Glomerular endothelial cell (primary cell): ENCODE measurements around the gene CFTR. TPM values are rescaled to one million over a fixed set of nuclear protein-coding genes. Genes with fewer than 3 reads are reported as not detected.
"Not testable (repeated sequence)": the region's sequence is repeated elsewhere in the genome, so short reads cannot be mapped to it uniquely, and the experiment has no call there.

Experiments used
- DNase-seq: peaks from one replicate; pipeline ENCODE4 v3.0.0-alpha.2; 2011; ENCODE audit warnings: low read depth, low spot score; ENCODE audit errors: extremely low read depth
- total RNA-seq: library from RNA; depleted of rRNA; stranded (reverse); fragments of >200 nt; gene quantifications from 2 replicates; pipeline ENCODE4 v1.2.3, GENCODE V29; 2015

The CFTR gene
- total RNA-seq, 1 donor from 2014 or later = not detected

DNA sequence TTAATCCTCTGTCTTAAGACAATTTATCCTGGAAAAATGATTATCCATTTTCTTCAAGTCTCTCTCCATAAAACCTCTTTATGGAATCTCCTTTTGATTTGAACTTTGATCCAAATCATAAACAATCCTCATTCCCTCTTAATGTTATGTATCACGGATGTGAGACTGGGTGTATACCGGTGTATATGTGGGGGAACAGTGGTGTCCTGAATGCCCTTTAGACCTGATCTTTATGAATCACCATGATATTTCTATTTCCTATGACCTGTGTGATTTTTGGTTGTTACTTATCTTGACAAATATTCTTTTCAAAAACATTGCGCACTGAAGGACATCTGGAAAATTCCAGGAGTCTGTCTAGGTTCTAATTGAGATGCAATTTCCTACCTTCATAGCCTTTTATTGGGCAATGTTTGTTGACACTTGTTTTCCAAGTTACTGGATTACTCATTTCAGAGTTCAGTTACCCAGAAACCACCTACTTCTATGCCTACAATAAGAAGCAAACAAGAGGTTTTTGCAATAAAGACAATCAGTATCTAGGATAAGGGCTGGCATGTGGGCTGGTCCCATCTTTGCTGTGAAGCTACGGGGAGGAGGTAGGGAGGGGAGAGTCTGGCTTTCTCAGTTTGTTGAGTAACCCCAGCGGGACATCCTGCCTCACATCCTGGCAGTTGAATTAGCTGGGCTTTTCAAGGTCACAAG is 203.0 kb downstream of the CFTR start:
- DNase-seq = no peak

DNA sequence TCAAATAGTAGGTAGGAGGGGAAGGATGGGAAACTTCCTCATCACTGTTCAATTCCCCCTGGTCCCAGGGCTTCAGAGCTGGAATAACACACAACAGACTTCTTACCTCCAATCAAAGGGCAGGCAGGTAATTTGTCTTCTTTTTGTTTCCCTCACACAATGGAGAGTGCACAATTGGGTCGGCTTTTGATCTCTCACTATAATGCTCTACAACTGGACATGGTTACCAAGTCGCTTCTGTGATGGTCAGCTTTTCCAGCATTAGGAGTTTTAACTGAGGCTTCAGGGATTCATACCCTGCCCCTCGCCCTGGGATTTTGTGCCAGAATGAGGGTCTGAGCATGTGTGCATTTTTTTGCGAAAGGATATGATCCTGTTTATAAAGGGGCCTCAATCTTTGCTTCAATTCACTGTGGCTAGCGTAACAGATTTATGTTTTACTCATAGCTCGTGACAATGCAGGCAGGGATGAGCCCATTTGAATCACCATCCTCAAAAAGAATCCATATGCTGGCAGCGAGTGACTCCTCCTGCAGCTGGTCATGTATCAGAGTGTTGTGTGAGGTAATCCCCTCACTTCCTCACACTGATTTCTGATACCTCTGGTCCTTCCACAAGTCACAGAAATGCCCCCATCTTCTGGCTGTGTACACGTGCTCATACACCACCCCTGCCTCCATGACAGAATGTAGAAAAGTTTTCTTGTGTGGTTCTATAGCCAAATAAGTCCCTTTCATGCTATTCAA is 203.8 kb downstream of the CFTR start:
- no peak for DNase-seq

- no peak for DNase-seq
These were observed 206.0 kb downstream of the CFTR start for GRCh38 chr7:117685795-117686194.

DNA sequence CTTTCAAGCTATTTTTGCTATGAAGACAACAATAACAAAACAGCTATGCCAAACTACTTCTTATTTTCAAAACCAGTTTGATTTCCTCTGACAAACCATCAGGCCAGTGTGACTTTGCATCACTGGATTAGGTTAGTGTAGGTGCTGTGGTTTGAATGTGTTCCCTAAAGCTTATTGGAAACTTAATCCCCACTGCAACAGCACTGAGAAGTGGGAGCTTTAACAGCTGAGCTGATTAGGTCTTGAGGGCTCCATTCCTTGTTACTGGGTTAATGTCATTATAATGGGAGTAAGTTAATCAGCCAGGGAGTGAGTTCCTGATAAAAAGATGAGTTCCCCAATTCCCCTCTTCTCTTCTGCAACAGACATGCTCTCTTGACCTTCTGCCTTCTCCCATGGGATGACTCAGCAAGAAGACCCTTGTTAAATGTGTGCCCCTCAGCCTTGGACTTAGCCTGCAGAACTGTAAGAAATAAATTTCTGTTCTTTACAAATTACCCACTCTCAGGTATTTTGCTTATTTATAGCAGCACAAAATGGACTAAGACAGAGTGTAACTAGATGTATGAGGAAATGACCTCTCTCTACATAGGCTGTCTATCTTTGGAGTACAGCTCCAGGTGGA is 206.6 kb downstream of the CFTR start:
- DNase-seq = no peak

DNA sequence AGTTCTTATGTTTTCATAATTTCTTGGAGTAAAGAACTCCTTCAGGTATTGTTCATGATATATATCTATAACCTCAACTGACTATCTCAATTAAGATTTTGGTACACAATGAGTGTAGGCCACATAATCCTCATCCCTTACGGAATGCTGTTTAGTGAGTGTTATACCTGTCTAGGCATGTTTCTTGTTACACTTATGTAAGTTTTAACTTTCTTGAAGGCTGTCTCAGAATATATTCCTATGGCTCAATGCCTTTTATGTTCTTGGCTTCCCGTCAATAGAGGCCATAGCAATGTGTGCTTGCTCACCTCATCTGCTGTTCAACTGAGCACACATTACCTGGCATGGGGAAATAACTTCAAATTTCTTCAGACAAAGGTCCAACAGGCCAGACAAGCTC is 208.3 kb downstream of the CFTR start:
- no peak for DNase-seq

DNA sequence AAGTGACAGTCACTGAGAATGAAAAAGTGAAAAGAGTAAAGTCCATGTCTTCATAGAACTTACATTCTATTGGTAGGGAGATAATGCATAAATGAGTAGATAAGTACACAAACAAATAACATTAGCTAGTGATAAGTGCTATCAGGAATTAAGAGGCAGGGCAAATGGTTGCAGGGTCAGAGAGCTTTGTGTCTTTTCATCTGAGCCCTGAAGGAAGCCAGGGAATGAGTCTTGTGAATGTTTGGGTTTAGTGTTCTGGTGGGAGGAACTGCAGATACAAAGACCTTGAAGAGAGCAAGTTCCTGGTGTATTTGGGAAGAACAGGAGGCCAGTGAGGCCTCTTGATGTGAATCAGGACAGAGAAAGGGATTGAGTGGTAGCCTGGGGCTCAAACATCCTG is 209.6 kb downstream of the CFTR start:
- DNase-seq = no peak

DNA sequence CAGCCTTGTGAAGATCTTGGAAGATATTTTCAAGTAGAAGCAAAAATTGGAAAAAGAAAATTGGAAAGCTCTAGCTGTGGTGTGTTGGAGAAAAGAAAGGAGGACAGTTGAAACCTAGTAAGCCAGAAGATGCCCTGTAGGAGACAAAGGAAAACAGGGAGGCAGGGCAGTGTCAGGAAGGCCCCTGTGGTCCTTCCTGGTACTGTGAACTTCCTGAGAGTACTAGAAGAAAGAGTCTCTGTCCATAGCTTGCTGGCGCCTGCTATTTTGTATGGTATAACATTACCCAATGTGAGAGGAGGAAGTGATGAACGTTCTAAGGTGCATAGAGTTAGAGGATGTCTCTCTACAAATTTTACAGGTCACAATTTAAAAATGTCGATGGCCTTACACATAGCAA is 210.3 kb downstream of the CFTR start:
- DNase-seq = no peak

- no peak for DNase-seq
These were observed 212.5 kb downstream of the CFTR start for GRCh38 chr7:117692338-117692737.

DNA sequence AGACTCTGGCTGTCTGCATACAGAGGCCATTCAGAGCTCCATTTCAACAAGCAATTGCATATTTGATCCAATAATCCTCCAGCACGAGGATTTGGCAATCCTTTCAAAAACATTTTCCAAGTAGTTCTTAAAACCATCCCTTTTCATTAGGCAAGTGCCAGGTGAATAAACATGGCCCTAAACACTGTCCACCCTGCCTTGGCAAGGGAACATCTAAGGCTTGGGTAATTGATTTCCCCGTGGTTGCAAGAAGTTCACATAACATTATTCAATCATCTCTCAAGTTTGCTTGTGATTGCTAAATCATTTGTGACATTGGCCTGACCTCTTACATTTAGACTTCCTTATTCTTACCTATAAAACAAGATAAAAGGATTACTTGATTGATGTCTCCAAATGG is 218.2 kb downstream of the CFTR start:
- no peak for DNase-seq

DNA sequence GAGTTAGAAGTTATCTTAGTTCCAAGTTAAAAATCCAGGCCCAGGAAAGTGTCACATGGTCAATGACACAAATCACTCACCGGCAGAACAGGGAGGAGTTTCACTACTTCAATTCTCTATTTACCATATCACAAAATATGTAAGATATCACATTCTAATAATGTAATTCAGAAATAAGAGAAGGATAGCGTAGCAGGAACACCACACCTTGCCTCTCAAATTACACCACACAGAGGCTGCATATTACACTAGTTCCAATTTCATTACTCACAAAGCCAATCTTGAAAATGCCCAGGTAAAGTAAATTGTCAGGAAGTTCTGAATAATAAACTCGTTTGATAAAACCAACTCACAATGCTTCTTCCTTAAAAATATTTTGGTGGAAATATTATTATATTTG is 224.2 kb downstream of the CFTR start:
- no peak for DNase-seq

DNA sequence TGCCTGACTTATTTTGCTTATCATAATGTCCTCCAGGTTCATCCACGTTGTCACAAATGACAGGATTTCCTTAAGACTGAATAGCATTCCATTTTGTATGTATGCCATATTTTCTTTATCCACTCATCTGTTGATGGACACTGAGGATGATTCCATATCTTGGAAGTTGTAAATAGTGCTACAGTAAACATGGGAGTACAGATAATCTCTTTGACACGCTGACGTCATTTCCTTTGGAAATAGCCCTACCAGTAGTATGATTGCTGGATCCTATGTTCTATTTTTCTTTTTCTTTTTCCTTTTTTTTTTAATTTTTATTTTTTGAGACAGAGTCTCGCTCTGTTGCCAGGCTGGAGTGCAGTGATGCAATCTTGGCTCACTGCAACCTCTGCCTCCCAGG is 225.8 kb downstream of the CFTR start:
- DNase-seq = no peak

DNA sequence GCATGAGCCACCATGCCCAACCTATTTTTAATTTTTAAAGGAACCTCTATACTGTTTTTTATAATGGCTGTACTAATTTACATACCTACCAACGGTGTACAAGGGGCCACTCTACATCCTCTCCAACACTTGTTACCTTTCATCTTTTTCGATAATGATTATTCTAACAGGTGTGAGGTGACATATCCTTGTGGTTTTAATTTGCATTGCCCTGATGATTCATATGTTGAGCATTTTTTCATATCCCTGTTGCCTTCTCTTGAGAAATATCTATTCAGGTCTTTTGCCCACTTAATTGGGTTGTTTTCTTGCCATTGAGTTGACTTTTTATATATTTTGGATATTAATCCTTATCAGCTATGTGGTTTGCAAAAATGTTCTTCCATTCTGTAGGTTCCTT is 226.4 kb downstream of the CFTR start:
- DNase-seq = no peak

DNA sequence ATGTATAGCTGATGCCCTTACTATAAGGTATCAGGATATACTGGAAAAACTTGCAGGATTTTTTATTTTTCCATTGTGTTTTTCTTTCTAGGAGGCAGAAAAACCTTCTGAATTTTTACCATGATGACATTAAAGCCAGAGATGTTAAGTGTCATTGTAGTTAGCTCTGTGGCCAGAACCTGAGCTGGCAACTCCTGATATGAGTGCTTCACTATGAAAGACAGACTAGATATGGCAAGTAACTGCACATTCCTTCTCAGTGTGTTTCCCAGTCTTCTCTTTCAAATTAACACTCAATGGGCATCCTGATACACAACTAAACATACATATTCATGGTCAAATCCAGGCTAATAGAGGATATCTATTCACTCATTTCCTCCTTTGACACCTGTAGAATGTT is 227.3 kb downstream of the CFTR start:
- DNase-seq = no peak

DNA sequence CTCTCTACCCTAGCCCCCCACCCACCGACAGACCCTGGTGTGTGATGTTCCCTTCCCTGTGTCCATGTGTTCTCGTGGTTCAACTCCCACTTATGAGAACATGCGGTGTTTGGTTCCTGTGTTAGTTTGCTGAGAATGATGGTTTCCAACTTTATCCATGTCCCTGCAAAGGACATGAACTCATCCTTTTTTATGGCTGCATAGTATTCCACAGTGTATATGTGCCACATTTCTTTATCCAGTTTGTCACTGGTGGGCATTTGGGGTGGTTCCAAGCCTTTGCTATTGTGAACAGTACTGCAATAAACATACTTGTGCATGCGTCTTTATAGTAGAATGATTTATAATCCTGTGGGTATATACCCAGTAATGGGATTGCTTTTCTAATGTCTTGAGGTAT is 228.3 kb downstream of the CFTR start:
- not testable (repeated sequence) for DNase-seq

- no peak for DNase-seq
These were observed 231.7 kb downstream of the CFTR start for GRCh38 chr7:117711556-117711955.

- peak; percentile 27 for DNase-seq
These were observed 236.1 kb downstream of the CFTR start for GRCh38 chr7:117715784-117716445.

GRCh38 chr7:117716707-117717299 is 237.0 kb downstream of the CFTR start:
- no peak for DNase-seq

GRCh38 chr7:117717357-117717756 is 237.5 kb downstream of the CFTR start:
- DNase-seq = no peak
